OCI-LY7 (cell line): ENCODE results near the gene ZNF652. TPM values are rescaled to one million over a fixed set of nuclear protein-coding genes. Genes with fewer than 3 reads are reported as not detected.

Experiments used
- BruUV-seq: library from RNA; stranded (reverse); fragments of 400-500 nt; replicated peaks from 2 replicates; lab custom pipeline; 2021; lab: Mats Ljungman, UMichigan
- CTCF ChIA-PET: fragments of 300-600 bp; sonication (Branson Sonifier 250); formaldehyde crosslinking; loops from one replicate; lab custom pipeline; 2022; ENCODE audit warnings: antibody characterized with exemption; ENCODE audit not compliant: unreplicated experiment; lab: Charles Lee
- POLR2A ChIA-PET: fragments of 300-600 bp; sonication (Branson Sonifier 250); formaldehyde crosslinking; loops from one replicate; lab custom pipeline; 2022; ENCODE audit warnings: antibody characterized with exemption; lab: Charles Lee
- DNase-seq: peaks from one replicate; pipeline ENCODE4 v3.0.0-alpha.2; 2015; ENCODE audit warnings: low spot score
- H2AFZ ChIP-seq: fragments of 200-600 bp; sonication (generic), shearing (Covaris generic); 2 replicates; pipeline ENCODE4 v1.6.1; 2014; ENCODE audit warnings: mild to moderate bottlenecking, antibody characterized with exemption, low read length, moderate library complexity
- H3K27ac ChIP-seq: fragments of 200-600 bp; sonication (generic); 2 replicates; pipeline ENCODE4 v1.5.1; 2014; ENCODE audit warnings: mixed run types, low read depth, mild to moderate bottlenecking, moderate library complexity, low read length, inconsistent platforms; ENCODE audit not compliant: poor library complexity, severe bottlenecking
- H3K36me3 ChIP-seq: fragments of 200-600 bp; sonication (generic); 2 replicates; pipeline ENCODE4 v1.6.1; 2014; ENCODE audit warnings: mild to moderate bottlenecking, antibody characterized with exemption, low read length, moderate library complexity, mixed read lengths; ENCODE audit not compliant: insufficient read depth
- H3K4me1 ChIP-seq: fragments of 200-600 bp; sonication (generic); 2 replicates; pipeline ENCODE4 v1.5.1; 2014; ENCODE audit warnings: mild to moderate bottlenecking, low read length; ENCODE audit not compliant: insufficient read depth, poor library complexity, severe bottlenecking
- H3K4me2 ChIP-seq: fragments of 200-600 bp; sonication (generic); 2 replicates; pipeline ENCODE4 v1.6.1; 2014; ENCODE audit warnings: mild to moderate bottlenecking, low read length
- H3K4me3 ChIP-seq: fragments of 200-600 bp; sonication (generic); 2 replicates; pipeline ENCODE4 v1.5.1; 2014; ENCODE audit warnings: mild to moderate bottlenecking, low read depth, low read length; ENCODE audit not compliant: poor library complexity, severe bottlenecking
- H3K79me2 ChIP-seq: fragments of 200-600 bp; sonication (generic); 2 replicates; pipeline ENCODE4 v1.6.1; 2016; ENCODE audit warnings: low read depth, mild to moderate bottlenecking, low read length, moderate library complexity, mixed read lengths; ENCODE audit not compliant: insufficient read depth
- H3K9me2 ChIP-seq: fragments of 200-600 bp; sonication (generic); 2 replicates; pipeline ENCODE4 v1.6.1; 2016; ENCODE audit warnings: mild to moderate bottlenecking, low read length, mixed read lengths; ENCODE audit not compliant: insufficient read depth
- H3K9me3 ChIP-seq: fragments of 200-600 bp; sonication (generic); 2 replicates; pipeline ENCODE4 v1.6.1; 2014; ENCODE audit warnings: mild to moderate bottlenecking, mixed run types, low read length, mixed read lengths
- H4K20me1 ChIP-seq: fragments of 200-600 bp; sonication (generic); 2 replicates; pipeline ENCODE4 v1.6.1; 2014; ENCODE audit warnings: mild to moderate bottlenecking, antibody characterized with exemption, low read length, moderate library complexity, mixed read lengths; ENCODE audit not compliant: insufficient read depth
- CTCF ChIP-seq: fragments of 200-600 bp; sonication (generic); conservative IDR thresholded peaks from 2 replicates; pipeline ENCODE4 v1.5.1; 2014; ENCODE audit warnings: mild to moderate bottlenecking, antibody characterized with exemption, low read length, moderate library complexity, mixed read lengths
- EZH2phosphoT487 ChIP-seq: fragments of 200-600 bp; sonication (generic); IDR thresholded peaks from 2 replicates; pipeline ENCODE4 v1.6.1; 2018; ENCODE audit warnings: low read depth, borderline replicate concordance, mild to moderate bottlenecking, mixed run types, antibody characterized with exemption, low read length, moderate library complexity, mixed read lengths
- intact Hi-C: fragments of 100-400 bp; cut with micrococcal nuclease; formaldehyde crosslinking; loops from one replicate; pipeline ENCODE4 v1.10.0; 2022; ENCODE audit not compliant: unreplicated experiment
- total RNA-seq, 2 experiments: library from RNA; depleted of rRNA in 1 of 2; stranded (reverse); fragments of >200 nt in 1 of 2; shearing (Covaris generic) in 1 of 2; gene quantifications; 2 replicates each; pipeline ENCODE4 v1.2.3, GENCODE V29; 2014 to 2022

The ZNF652 gene
- total RNA-seq, 2 experiments from 2014 or later = 36.8 to 69.7 TPM

- Histone ChIP-seq H4K20me1 (no peaks in the 10 kb centered on the region), H3K79me2 (no peaks in the 10 kb centered on the region), H3K4me2 (no peak overlapping the region), H3K27ac (no peak overlapping the region), H3K9me2 (no peaks in the 10 kb centered on the region), H3K36me3 (peaks cover 56% of the 10 kb centered on the region), H3K4me1 (peaks cover 11% of the 10 kb centered on the region), H3K9me3 (no peaks in the 10 kb centered on the region), H3K4me3 (no peak overlapping the region), H2AFZ (no peak overlapping the region)
- ChIA-PET POLR2A (interaction anchor here (0.5 kb wide), 1 partner anchor 190 kb away, joined by 4 read pairs; no protein-coding TSS in a partner anchor), CTCF (no interaction called here)
- intact Hi-C loops = no loop called here
- no peak for TF ChIP-seq CTCF
- TF ChIP-seq EZH2phosphoT487 = no peak
- BruUV-seq = no TSS peak
- DNase-seq = no peak
These were observed 40.7 kb upstream of the ZNF652 start for GRCh38 chr17:49402706-49403105.

GRCh38 chr17:49401971-49402611, 40.0 kb upstream of the ZNF652 start:
- ChIA-PET POLR2A (no interaction called here), CTCF (no interaction called here)
- Histone ChIP-seq H3K9me3 (no peaks in the 10 kb centered on the region), H3K4me2 (no peak overlapping the region), H3K4me3 (no peak overlapping the region), H3K9me2 (no peaks in the 10 kb centered on the region), H3K36me3 (peaks cover 50% of the 10 kb centered on the region), H3K27ac (no peak overlapping the region), H4K20me1 (no peaks in the 10 kb centered on the region), H3K79me2 (no peaks in the 10 kb centered on the region), H3K4me1 (peaks cover 11% of the 10 kb centered on the region), H2AFZ (no peak overlapping the region)
- DNase-seq = no peak
- TF ChIP-seq EZH2phosphoT487 (no peak), CTCF (no peak)
- intact Hi-C loops = no loop called here
- no TSS peak for BruUV-seq

GRCh38 chr17:49399995-49400394, 37.9 kb upstream of the ZNF652 start:
- no TSS peak for BruUV-seq

More at GRCh38 chr17:49399995-49400394, 37.9 kb upstream of the ZNF652 start:
- Histone ChIP-seq H3K4me3 (no peak overlapping the region), H2AFZ (no peak overlapping the region), H3K79me2 (no peaks in the 10 kb centered on the region), H3K4me2 (no peak overlapping the region), H3K9me3 (no peaks in the 10 kb centered on the region), H3K27ac (no peak overlapping the region), H3K36me3 (peaks cover 29% of the 10 kb centered on the region), H3K4me1 (peaks cover 11% of the 10 kb centered on the region), H3K9me2 (no peaks in the 10 kb centered on the region), H4K20me1 (no peaks in the 10 kb centered on the region)
- POLR2A ChIA-PET = interaction anchor here (0.5 to 1.1 kb wide), 4 partner anchors 14 to 83 kb away, joined by 3 read pairs; partner anchors contain the start of gene PHB1
- DNase-seq = no peak
- CTCF ChIA-PET = interaction anchor here (1.7 kb wide), 1 partner anchor 38 kb away, joined by 3 read pairs; no protein-coding TSS in a partner anchor
- TF ChIP-seq CTCF = no peak
- TF ChIP-seq EZH2phosphoT487 = no peak
- intact Hi-C loops = no loop called here
